DMS53 treated with DMSO at 0.1 percent for 48 hours (cell line): Measurements from ENCODE around the gene IBA57.

Experiments used
- DNase-seq: peaks from one replicate; lab custom pipeline; 2025; ENCODE audit not compliant: unreplicated experiment; lab: John Stamatoyannopoulos, UW

The IBA57 gene

GRCh38 chr1:228144193-228144992 lies 21.2 kb upstream of the IBA57 start:
- DNase-seq = no peak

GRCh38 chr1:228144993-228145343 lies 20.6 kb upstream of the IBA57 start:
- no peak for DNase-seq

- no peak for DNase-seq
Observed at GRCh38 chr1:228145463-228146416, 19.9 kb upstream of the IBA57 start.

GRCh38 chr1:228146417-228147150 lies 19.0 kb upstream of the IBA57 start:
- DNase-seq = no peak

- DNase-seq = no peak
Observed at GRCh38 chr1:228147151-228147693, 18.4 kb upstream of the IBA57 start.

- DNase-seq = no peak
Observed at GRCh38 chr1:228147768-228148167, 17.8 kb upstream of the IBA57 start.

- DNase-seq = no peak
Observed at GRCh38 chr1:228148196-228148861, 17.3 kb upstream of the IBA57 start.

- no peak for DNase-seq
Observed at GRCh38 chr1:228148935-228149405, 16.6 kb upstream of the IBA57 start.

- no peak for DNase-seq
Observed at GRCh38 chr1:228149406-228150119, 16.0 kb upstream of the IBA57 start, which contains the start of gene GJC2. Gene GJC2, plus strand, starts transcription at chr1:228149930. Its CDS starts 7,829 bp downstream, at chr1:228157759.

GRCh38 chr1:228150120-228150460 lies 15.5 kb upstream of the IBA57 start:
- no peak for DNase-seq

GRCh38 chr1:228150461-228151179 lies 15.0 kb upstream of the IBA57 start:
- DNase-seq = no peak

- no peak for DNase-seq
Observed at GRCh38 chr1:228151180-228151925, 14.3 kb upstream of the IBA57 start.

- DNase-seq = no peak
Observed at GRCh38 chr1:228152097-228152917, 13.3 kb upstream of the IBA57 start.

- DNase-seq = no peak
Observed at GRCh38 chr1:228152918-228153258, 12.7 kb upstream of the IBA57 start.

- DNase-seq = no peak
Observed at GRCh38 chr1:228154021-228154669, 11.5 kb upstream of the IBA57 start.

- no peak for DNase-seq
Observed at GRCh38 chr1:228154670-228155571, 10.7 kb upstream of the IBA57 start.
